Skeletal muscle tissue (tissue), 4 donors: ENCODE measurements around the gene RCBTB2. TPM values are rescaled to one million over a fixed set of nuclear protein-coding genes. Genes with fewer than 3 reads are reported as not detected.
"Not testable (repeated sequence)": the region's sequence is repeated elsewhere in the genome, so short reads cannot be mapped to it uniquely, and the experiment has no call there.

ENCODE experiments used
- H3K27ac ChIP-seq: one replicate; pipeline ENCODE4 v1.7.0; 2013; ENCODE audit warnings: mild to moderate bottlenecking, low read depth, low read length, inconsistent platforms
- H3K27me3 ChIP-seq, 3 donors: one replicate each; pipeline ENCODE4 v1.7.0; 2013; ENCODE audit warnings: low read length in 3 of 3; ENCODE audit not compliant: control insufficient read depth in 3 of 3, insufficient read depth in 3 of 3
- H3K36me3 ChIP-seq, 3 donors: one replicate each; pipeline ENCODE4 v1.7.0; 2013; ENCODE audit warnings: low read length in 3 of 3; ENCODE audit not compliant: control insufficient read depth in 3 of 3, insufficient read depth in 3 of 3
- H3K4me1 ChIP-seq, 3 donors: one replicate each; pipeline ENCODE4 v1.7.0; 2013; ENCODE audit warnings: low read length in 3 of 3, mild to moderate bottlenecking in 3 of 3; ENCODE audit not compliant: control insufficient read depth in 3 of 3, insufficient read depth in 3 of 3
- H3K4me3 ChIP-seq, 3 donors: one replicate each; pipeline ENCODE4 v1.7.0; 2013; ENCODE audit warnings: low read length in 3 of 3
- H3K9ac ChIP-seq, 3 donors: one replicate each; pipeline ENCODE4 v1.7.0; 2013; ENCODE audit warnings: low read length in 3 of 3, mild to moderate bottlenecking in 3 of 3, moderate library complexity in 2 of 3, low read depth in 1 of 3
- H3K9me3 ChIP-seq, 3 donors: one replicate each; pipeline ENCODE4 v1.7.0; 2013; ENCODE audit warnings: low read length in 3 of 3; ENCODE audit not compliant: control insufficient read depth in 3 of 3
- total RNA-seq: library from RNA; depleted of rRNA; stranded (reverse); fragments of >200 nt; gene quantifications from one replicate; pipeline ENCODE4 v1.2.3, GENCODE V29; 2014
- donor health status: Osteomylitis.

RCBTB2 gene
- total RNA-seq, 1 donor from 2014 or later, result 18.3 TPM

DNA sequence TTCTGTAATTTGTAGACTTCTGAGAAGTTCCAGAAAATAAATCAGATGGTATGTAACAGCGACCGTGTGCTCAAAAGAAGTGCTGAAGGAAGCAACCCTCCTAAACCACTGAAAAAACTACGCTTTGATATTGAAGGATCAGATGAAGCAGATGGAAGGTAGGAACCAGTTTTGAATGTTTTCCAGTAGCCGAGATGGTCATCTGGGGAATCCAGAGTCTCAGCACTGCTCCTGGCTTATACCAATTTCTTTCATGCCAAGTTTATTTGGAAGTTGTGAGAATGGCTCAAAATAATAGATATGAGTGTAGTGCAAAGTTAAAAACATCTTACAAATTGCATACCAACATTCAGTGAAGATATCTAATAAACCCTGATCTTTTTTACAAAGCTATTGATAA, 56.2 kb downstream of the RCBTB2 start:
- H3K9me3 ChIP-seq, result no peaks in the 10 kb centered on the region
- no peaks in the 10 kb centered on the region for H3K4me1 ChIP-seq
- peaks cover 4 to 11% (median 6%) of the 10 kb centered on the region in 3 donors for H3K36me3 ChIP-seq
- no peaks in the 10 kb centered on the region for H3K27me3 ChIP-seq
- H3K4me3 ChIP-seq, result no peak overlapping the region
- H3K27ac ChIP-seq, result no peak overlapping the region
- peak overlapping the region in 1 of 3 donors; percentile 17 for H3K9ac ChIP-seq

DNA sequence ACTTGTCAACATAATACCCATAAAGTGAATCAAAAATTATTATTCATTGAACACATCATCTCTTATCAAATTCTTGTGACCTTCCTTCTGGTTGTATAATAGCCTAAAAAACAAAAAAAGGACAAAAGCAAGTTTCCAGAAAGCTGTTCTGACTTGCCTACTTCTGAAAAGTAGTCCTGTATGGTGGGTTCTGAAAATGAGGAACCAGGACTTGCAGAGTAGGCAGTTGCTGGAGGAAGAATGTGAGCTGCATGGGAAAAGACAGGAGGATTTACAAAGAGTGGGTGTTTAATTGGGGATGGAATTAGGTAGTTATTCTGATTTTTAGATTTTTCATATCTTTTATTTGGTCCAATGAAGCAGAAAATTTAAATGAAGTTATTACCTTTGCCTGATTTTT, 56.7 kb downstream of the RCBTB2 start:
- Histone ChIP-seq H3K27ac (no peak overlapping the region), H3K9me3 (no peaks in the 10 kb centered on the region), H3K36me3 (peaks cover 5 to 12% (median 6%) of the 10 kb centered on the region in 3 donors), H3K4me3 (no peak overlapping the region), H3K9ac (no peak overlapping the region), H3K27me3 (no peaks in the 10 kb centered on the region), H3K4me1 (no peaks in the 10 kb centered on the region)

DNA sequence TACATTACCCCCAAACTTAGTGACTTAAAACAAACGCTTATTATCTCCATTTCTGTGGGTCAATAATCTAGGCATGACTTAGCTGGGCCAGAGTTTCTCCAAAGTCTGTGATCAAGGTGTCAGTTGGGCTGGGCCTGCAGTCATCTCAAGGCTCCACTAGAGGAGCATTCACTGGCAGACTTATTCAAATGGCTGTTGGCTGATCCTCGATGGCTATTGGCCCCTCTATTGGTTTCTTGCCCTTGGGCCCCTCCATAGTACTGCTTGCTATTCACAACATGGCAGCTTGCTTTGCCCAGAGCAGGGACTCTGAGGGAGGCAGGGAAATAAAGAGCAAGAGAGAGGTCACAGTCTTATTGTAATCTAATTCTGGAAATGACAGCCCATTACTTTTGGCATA, 57.6 kb downstream of the RCBTB2 start:
- Histone ChIP-seq H3K4me1 (no peaks in the 10 kb centered on the region), H3K4me3 (no peak overlapping the region), H3K27me3 (no peaks in the 10 kb centered on the region), H3K9ac (no peak overlapping the region), H3K9me3 (no peaks in the 10 kb centered on the region), H3K27ac (no peak overlapping the region), H3K36me3 (peaks cover 5 to 12% (median 6%) of the 10 kb centered on the region in 3 donors)

DNA sequence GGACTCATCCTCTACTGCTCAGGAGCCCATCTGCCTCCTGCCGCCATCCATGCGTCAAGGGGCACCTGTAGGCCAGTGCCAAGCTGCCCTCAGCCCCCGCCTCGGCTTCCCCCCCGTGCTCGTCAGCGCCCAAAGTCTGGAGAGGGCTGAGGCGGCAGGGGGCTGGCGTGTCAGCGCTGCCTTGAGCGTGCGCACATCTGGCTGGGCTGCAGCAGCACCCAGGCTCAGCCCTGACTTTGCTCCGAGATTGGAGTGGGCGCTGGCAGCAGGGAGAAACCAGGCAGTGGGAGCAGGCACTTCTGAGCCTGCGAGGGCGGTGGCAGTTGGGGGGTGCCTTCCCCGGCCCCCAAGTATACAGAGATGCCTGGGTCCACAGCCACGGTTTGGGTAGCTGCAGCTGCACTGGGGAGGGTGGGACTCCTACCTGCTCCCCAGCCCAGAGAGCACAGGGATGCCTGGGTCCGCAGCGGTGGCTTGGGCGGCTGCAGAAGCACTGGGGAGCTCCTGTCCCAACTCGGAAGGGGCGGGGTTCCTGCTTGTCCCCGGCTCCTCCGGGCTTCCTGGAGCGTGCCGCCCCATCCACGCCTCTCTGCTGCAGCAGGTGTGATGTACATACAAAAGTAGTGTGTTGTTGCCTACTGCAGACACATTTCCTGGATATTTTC, 75.2 kb downstream of the RCBTB2 start:
- no peak overlapping the region for H3K4me3 ChIP-seq
- H3K9ac ChIP-seq, result no peak overlapping the region
- H3K27ac ChIP-seq, result no peak overlapping the region
- peaks cover 20 to 45% (median 40%) of the 10 kb centered on the region in 3 donors for H3K36me3 ChIP-seq
- H3K27me3 ChIP-seq, result no peaks in the 10 kb centered on the region
- no peaks in the 10 kb centered on the region for H3K4me1 ChIP-seq
- H3K9me3 ChIP-seq, result no peaks in the 10 kb centered on the region

DNA sequence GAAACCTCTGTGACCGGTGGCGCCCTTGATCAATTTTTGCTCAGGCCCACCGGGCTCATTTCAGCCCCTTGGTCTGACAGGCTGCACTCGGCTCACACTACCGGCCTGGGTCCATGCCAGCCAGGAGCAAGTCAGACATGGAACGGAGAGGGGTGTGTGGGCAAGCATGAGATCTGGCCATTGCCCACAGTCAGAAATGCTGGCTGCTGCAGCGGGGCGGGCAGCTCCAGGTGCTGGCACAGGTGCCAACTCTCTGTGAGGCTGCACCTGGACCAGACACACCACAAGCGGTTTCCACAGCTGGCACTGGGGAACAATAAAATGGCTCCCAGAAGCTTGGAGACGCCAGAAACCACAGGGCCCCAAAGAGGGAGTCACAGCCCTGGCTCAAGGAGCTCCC, 76.3 kb downstream of the RCBTB2 start:
- H3K9ac ChIP-seq, result no peak overlapping the region
- no peaks in the 10 kb centered on the region for H3K27me3 ChIP-seq
- peaks cover 17 to 42% (median 36%) of the 10 kb centered on the region in 3 donors for H3K36me3 ChIP-seq
- H3K4me1 ChIP-seq, result no peaks in the 10 kb centered on the region
- H3K9me3 ChIP-seq, result no peaks in the 10 kb centered on the region
- H3K27ac ChIP-seq, result no peak overlapping the region
- H3K4me3 ChIP-seq, result no peak overlapping the region

DNA sequence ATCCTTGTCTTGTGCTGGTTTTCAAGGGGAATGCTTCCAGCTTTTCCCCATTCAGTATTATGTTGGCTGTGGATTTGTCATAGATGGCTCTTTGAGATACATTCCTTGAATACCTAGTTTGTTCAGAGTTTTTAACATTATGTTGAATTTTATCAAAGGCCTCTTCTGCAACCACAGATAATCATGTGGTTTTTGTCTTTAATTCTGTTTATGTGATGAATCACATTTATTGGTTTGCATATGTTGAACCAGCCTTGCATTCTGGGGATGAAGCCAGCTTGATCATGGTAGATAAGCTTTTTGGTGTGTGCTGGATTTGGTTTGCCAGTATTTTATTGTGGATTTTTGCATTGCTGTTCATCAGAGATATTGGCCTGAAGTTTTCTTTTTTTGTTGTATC, 81.7 kb downstream of the RCBTB2 start:
- not testable (repeated sequence) for H3K9me3 ChIP-seq, H3K4me3 ChIP-seq, H3K4me1 ChIP-seq, H3K27ac ChIP-seq, H3K27me3 ChIP-seq, H3K9ac ChIP-seq
- H3K36me3 ChIP-seq, result peaks cover 2 to 16% (median 15%) of the 10 kb centered on the region in 3 donors

DNA sequence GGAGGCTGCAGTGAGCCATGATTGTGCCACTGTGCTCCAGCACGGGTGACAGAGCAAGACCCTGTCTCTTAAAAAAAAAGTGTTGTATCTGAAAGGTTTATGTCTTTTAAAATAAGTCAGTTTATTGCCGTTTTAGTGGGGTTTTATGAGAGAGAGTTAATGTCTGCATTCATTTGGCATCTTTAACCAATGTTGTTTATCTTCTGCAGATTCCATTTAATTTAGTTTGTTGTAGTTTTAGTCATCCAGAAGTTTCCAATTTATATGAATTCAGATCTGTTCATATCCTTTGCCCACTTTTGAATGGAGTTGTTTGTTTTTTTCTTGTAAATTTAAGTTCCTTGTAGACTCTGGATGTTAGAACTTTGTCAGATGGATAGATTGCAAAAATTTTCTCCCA, 83.2 kb downstream of the RCBTB2 start:
- Histone ChIP-seq H3K27me3 (no peaks in the 10 kb centered on the region), H3K9me3 (no peaks in the 10 kb centered on the region), H3K27ac (no peak overlapping the region), H3K9ac (no peak overlapping the region), H3K36me3 (peaks cover 0 to 15% (median 10%) of the 10 kb centered on the region in 3 donors), H3K4me3 (no peak overlapping the region), H3K4me1 (no peaks in the 10 kb centered on the region)

DNA sequence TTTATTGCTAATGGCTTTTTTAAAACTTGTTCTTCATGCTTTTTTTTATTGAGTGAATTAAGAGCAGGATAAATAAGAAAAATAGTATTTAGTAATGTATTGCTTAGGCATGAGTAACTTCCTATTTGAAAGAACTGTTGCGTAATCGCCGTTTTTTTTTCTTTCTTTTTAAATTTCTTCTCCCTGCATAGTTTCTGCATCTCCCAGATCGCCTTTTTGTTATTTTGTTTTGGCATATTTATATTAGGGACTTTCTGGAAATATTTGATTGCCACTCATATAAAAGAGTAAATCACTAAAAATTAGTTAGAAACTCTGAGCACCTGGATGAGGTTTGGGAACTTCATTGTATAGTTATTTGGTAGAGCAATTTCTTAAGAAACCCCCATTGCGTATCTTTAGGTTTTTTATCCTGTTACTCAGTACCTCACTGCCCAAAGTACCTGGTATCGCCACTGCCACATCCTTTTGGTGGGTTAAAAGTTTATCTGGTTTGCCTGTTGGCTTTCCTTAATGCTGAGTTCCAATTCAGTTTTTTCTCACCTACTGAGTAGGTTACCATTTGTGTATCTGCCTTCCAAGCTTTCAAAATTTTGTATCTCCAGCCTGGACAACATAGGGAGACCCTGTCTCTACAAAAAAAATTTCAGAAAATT, 83.8 kb downstream of the RCBTB2 start:
- H3K4me1 ChIP-seq, result no peaks in the 10 kb centered on the region
- H3K9me3 ChIP-seq, result no peaks in the 10 kb centered on the region
- no peaks in the 10 kb centered on the region for H3K27me3 ChIP-seq
- peaks cover 0 to 11% (median 7%) of the 10 kb centered on the region in 3 donors for H3K36me3 ChIP-seq
- no peak overlapping the region for H3K4me3 ChIP-seq
- no peak overlapping the region for H3K9ac ChIP-seq
- H3K27ac ChIP-seq, result no peak overlapping the region

DNA sequence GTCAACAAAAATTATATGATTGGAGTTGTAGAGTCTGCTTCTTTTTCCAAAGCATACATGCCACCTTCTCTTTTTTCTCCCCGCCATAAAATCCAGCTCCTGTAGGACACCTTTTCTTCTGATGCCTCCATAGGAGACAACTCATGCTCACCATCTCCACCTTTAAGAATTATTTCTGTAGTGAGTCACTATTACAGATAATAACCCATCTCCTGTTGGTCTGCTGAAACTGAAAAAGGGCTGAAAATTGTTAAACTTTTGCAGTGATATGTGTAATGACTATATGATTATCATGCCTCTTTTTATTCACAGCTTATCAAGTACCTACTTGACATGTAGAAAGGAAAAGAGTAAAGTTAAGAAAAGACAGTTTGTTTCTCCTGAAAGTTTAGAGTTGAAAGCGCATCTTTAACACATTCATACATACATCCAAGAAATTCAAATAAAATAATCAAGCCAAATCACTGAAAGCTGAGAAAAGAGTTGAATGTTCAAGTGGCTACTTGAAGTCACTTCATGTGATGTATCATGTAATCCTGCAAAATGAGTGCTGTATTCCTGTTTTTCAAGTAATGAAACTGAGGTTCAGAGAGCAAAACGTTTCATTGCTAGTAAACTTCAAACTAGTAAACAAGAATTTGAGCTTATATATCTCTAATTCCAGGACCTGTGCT, 84.5 kb downstream of the RCBTB2 start:
- no peak overlapping the region for H3K9ac ChIP-seq
- no peak overlapping the region for H3K4me3 ChIP-seq
- no peaks in the 10 kb centered on the region for H3K9me3 ChIP-seq
- peaks cover 0 to 6% (median 1%) of the 10 kb centered on the region in 3 donors for H3K36me3 ChIP-seq
- H3K4me1 ChIP-seq, result no peaks in the 10 kb centered on the region
- peak overlapping the region; percentile 16 for H3K27ac ChIP-seq
- H3K27me3 ChIP-seq, result no peaks in the 10 kb centered on the region

DNA sequence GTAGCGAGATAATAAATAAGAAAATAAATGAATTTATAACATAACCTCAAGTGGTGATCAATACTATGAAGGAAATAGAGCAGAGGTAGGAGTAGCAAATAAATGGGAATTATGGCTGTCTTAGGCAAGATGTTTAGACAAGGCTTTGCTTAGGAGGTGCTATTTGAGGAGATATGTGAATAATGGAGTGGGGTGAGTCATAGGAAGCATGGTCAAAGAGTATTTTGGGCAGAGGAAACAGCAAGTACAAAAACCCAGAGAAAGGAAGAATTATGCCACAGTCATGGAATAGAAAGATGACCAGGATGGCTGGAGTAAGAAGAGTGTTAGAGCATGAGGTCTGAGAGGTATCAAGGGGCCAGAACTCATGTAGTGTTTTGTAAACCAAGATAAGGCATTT, 86.4 kb downstream of the RCBTB2 start:
- H3K27me3 ChIP-seq, result no peaks in the 10 kb centered on the region
- H3K4me3 ChIP-seq, result no peak overlapping the region
- H3K4me1 ChIP-seq, result no peaks in the 10 kb centered on the region
- H3K9ac ChIP-seq, result no peak overlapping the region
- H3K36me3 ChIP-seq, result peaks cover 0 to 3% (median 0%) of the 10 kb centered on the region in 3 donors
- no peak overlapping the region for H3K27ac ChIP-seq
- H3K9me3 ChIP-seq, result no peaks in the 10 kb centered on the region
